Measurements from ENCODE around the gene GPR15LG. TPM values are rescaled to one million over a fixed set of nuclear protein-coding genes. Genes with fewer than 3 reads are reported as not detected.

The GPR15LG gene
- total and polyA plus RNA-seq, 2 experiments from 2014 or later, result not detected

DNA sequence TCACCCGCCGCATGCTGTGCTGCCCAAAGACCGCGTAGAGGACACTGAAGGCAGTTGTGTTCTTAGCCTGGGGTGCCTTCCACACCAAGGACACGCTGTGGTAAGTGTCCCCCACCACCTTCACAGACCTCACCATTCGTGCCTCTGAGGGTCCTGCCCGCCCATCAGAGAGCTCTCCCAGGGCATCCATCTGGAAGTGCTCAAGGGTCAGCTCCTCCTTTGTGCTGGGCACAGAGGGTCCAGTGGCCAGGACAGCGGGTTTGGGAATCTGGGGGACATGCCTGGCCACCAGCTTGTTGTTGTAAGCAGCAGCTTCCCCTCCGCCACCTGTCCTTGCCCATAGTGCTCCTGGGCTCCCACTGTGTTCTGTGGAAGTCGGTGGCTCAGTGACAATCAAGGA, 58.8 kb downstream of the GPR15LG start:
- H3K79me2 ChIP-seq (ENCODE audit: insufficient read depth), result no peaks in the 10 kb centered on the region
- no peak overlapping the region for H3K4me3 ChIP-seq
- no peak overlapping the region for H3K27ac ChIP-seq
- no peaks in the 10 kb centered on the region for H3K9me3 ChIP-seq (ENCODE audit: low read depth)
- H3K4me1 ChIP-seq (ENCODE audit: insufficient read depth), result no peaks in the 10 kb centered on the region
- in situ Hi-C loops (cut with MboI), result no loop called here
- no peaks in the 10 kb centered on the region for H3K9me2 ChIP-seq (ENCODE audit: insufficient read depth)
- H3K36me3 ChIP-seq (ENCODE audit: low read depth), result no peaks in the 10 kb centered on the region
- no peak overlapping the region for H3K9ac ChIP-seq
- DNase-seq, result no peak
- H2AFZ ChIP-seq, result no peak overlapping the region
- no peak overlapping the region for H3K4me2 ChIP-seq (ENCODE audit: unreplicated experiment)
- H3F3A ChIP-seq (ENCODE audit: insufficient read depth), result no peaks in the 10 kb centered on the region
- TF ChIP-seq EZH2phosphoT487 (IDR thresholded peaks at IDR 0.05; ENCODE audit: insufficient read depth, low read depth) (no peak), EZH2 (IDR thresholded peaks at IDR 0.05; ENCODE audit: insufficient read depth, poor library complexity, severe bottlenecking) (no peak)
- H3K27me3 ChIP-seq (replicated peaks; ENCODE audit: insufficient read depth), result peaks cover 4% of the 10 kb centered on the region; the same call in 1 of the 2 replicates
- WGBS, 2 experiments (ENCODE audit: low coverage in 1 of 2, low lambda C conversion rate in 2 of 2, missing lambda C conversion rate in 2 of 2), result 41 to 57% methylated on average over 10 of the region's 10 CpGs
- H4K20me1 ChIP-seq (ENCODE audit: insufficient read depth), result no peaks in the 10 kb centered on the region

DNA sequence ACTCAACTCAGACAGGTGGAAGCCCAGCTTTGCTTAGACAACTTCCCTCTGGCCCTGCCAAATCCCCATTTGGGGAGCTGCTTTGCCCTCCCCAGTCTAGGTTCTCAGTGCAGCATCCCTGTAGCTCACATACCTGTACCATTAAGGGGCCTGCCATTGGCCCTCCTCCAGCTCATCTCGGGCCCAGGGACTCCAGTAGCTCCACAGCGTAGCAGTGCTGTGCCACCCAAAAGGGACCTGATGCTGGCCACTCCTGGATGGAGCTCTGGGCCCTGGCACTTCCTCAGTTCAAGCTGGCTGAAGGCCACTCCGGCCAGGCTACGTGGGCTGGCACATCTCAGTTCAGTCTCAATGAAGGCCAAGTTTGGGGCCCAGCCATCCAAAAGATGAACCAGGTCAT, 60.3 kb downstream of the GPR15LG start:
- Histone ChIP-seq H3K4me3 (no peak overlapping the region), H3K27me3 (replicated peaks; ENCODE audit: insufficient read depth) (peaks cover 14% of the 10 kb centered on the region; the same call in 1 of the 2 replicates), H3K36me3 (ENCODE audit: low read depth) (no peaks in the 10 kb centered on the region), H3K4me2 (ENCODE audit: unreplicated experiment) (no peak overlapping the region), H3K79me2 (ENCODE audit: insufficient read depth) (no peaks in the 10 kb centered on the region), H3K9me2 (ENCODE audit: insufficient read depth) (no peaks in the 10 kb centered on the region), H2AFZ (no peak overlapping the region), H3F3A (ENCODE audit: insufficient read depth) (no peaks in the 10 kb centered on the region), H3K27ac (no peak overlapping the region), H3K9ac (no peak overlapping the region), H4K20me1 (ENCODE audit: insufficient read depth) (no peaks in the 10 kb centered on the region), H3K4me1 (ENCODE audit: insufficient read depth) (no peaks in the 10 kb centered on the region), H3K9me3 (ENCODE audit: low read depth) (no peaks in the 10 kb centered on the region)
- no peak for TF ChIP-seq EZH2phosphoT487 (IDR thresholded peaks at IDR 0.05; ENCODE audit: insufficient read depth, low read depth)
- no peak for TF ChIP-seq EZH2 (IDR thresholded peaks at IDR 0.05; ENCODE audit: insufficient read depth, poor library complexity, severe bottlenecking)
- in situ Hi-C loops (cut with MboI), result no loop called here
- 32 to 42% methylated on average over 4 of the region's 4 CpGs for WGBS, 2 experiments (ENCODE audit: low coverage in 1 of 2, low lambda C conversion rate in 2 of 2, missing lambda C conversion rate in 2 of 2)
- DNase-seq, result no peak

DNA sequence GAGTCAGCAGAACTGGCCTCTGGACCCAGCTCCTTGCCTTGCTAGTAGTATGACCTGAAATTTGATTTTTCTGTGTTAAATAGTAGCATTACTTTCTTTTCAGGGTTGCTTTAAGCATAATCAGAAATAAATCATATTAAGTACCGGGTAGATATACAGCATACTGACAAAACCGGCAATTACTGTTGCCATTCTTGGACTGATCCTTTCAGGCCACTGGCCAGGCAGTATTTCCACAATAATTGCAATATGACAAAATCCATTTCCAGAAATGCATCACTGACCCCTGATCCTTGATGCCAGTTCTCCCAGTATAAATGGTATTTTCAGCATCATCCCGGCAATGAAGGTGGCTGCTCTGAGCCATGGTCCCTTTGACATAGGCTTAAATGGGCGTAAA, 60.9 kb downstream of the GPR15LG start:
- in situ Hi-C loops (cut with MboI), result no loop called here
- no peak overlapping the region for H3K27ac ChIP-seq
- no peaks in the 10 kb centered on the region for H3F3A ChIP-seq (ENCODE audit: insufficient read depth)
- no peak overlapping the region for H3K4me3 ChIP-seq
- H2AFZ ChIP-seq, result no peak overlapping the region
- no peaks in the 10 kb centered on the region for H3K9me3 ChIP-seq (ENCODE audit: low read depth)
- no peaks in the 10 kb centered on the region for H3K9me2 ChIP-seq (ENCODE audit: insufficient read depth)
- H3K79me2 ChIP-seq (ENCODE audit: insufficient read depth), result no peaks in the 10 kb centered on the region
- H4K20me1 ChIP-seq (ENCODE audit: insufficient read depth), result no peaks in the 10 kb centered on the region
- WGBS, 2 experiments (ENCODE audit: low coverage in 1 of 2, low lambda C conversion rate in 2 of 2, missing lambda C conversion rate in 2 of 2), result 57 to 64% methylated on average over 4 of the region's 4 CpGs
- DNase-seq, result no peak
- H3K4me2 ChIP-seq (ENCODE audit: unreplicated experiment), result no peak overlapping the region
- no peaks in the 10 kb centered on the region for H3K4me1 ChIP-seq (ENCODE audit: insufficient read depth)
- H3K9ac ChIP-seq, result no peak overlapping the region
- H3K36me3 ChIP-seq (ENCODE audit: low read depth), result no peaks in the 10 kb centered on the region
- TF ChIP-seq EZH2 (IDR thresholded peaks at IDR 0.05; ENCODE audit: insufficient read depth, poor library complexity, severe bottlenecking) (no peak), EZH2phosphoT487 (IDR thresholded peaks at IDR 0.05; ENCODE audit: insufficient read depth, low read depth) (no peak)
- peaks cover 16% of the 10 kb centered on the region; the same call in 1 of the 2 replicates for H3K27me3 ChIP-seq (replicated peaks; ENCODE audit: insufficient read depth)

Other genes with a start within 250 kb of the GPR15LG start
- 203 and 205 TPM in 2 replicates for gene GHITM, start 34.3 kb upstream of the GPR15LG start, total RNA-seq (2014; rRNA removed; shearing (Covaris generic))
- 255 and 258 TPM in 2 replicates for gene GHITM, start 34.3 kb upstream of the GPR15LG start, polyA plus RNA-seq (2016; fragmentation: Nextera tagmentation; extraction: Ambion mirVana)
- not detected in 2 replicates for gene CDHR1, start 20.7 kb downstream of the GPR15LG start, total RNA-seq (2014; rRNA removed; shearing (Covaris generic))
- gene CDHR1, start 20.7 kb downstream of the GPR15LG start, polyA plus RNA-seq (2016; fragmentation: Nextera tagmentation; extraction: Ambion mirVana), result not detected in 2 replicates
- gene LRIT2, start 51.7 kb downstream of the GPR15LG start, total RNA-seq (2014; rRNA removed; shearing (Covaris generic)), result not detected in 2 replicates
- not detected in 2 replicates for gene LRIT2, start 51.7 kb downstream of the GPR15LG start, polyA plus RNA-seq (2016; fragmentation: Nextera tagmentation; extraction: Ambion mirVana)
- gene LRIT1, start 67.7 kb downstream of the GPR15LG start, total RNA-seq (2014; rRNA removed; shearing (Covaris generic)), result not detected in 2 replicates
- not detected in 2 replicates for gene LRIT1, start 67.7 kb downstream of the GPR15LG start, polyA plus RNA-seq (2016; fragmentation: Nextera tagmentation; extraction: Ambion mirVana)
- gene RGR, start 71.3 kb downstream of the GPR15LG start, total RNA-seq (2014; rRNA removed; shearing (Covaris generic)), result not detected in 2 replicates
- gene RGR, start 71.3 kb downstream of the GPR15LG start, polyA plus RNA-seq (2016; fragmentation: Nextera tagmentation; extraction: Ambion mirVana), result not detected in 2 replicates
- gene CCSER2, start 154.8 kb downstream of the GPR15LG start, total RNA-seq (2014; rRNA removed; shearing (Covaris generic)), result 27.8 and 30.6 TPM in 2 replicates
- gene CCSER2, start 154.8 kb downstream of the GPR15LG start, polyA plus RNA-seq (2016; fragmentation: Nextera tagmentation; extraction: Ambion mirVana), result 76.8 and 78.1 TPM in 2 replicates